Suprapubic skin (tissue), 3 donors: ENCODE results near the gene ACSL6.

Source experiments
- CTCF ChIP-seq, 2 donors: fragments of 200-600 bp in 1 of 2; fragments of 450-650 bp in 1 of 2; sonication (generic) in 1 of 2; IDR thresholded peaks; one replicate each; pipeline ENCODE4 v1.5.1; 2016 to 2019; ENCODE audit warnings: antibody characterized with exemption in 2 of 2, mild to moderate bottlenecking in 1 of 2, moderate library complexity in 1 of 2
- POLR2A ChIP-seq, 2 donors: fragments of 450-650 bp; IDR thresholded peaks; one replicate each; pipeline ENCODE4 v1.6.1; 2017; ENCODE audit warnings: antibody characterized with exemption in 2 of 2, mild to moderate bottlenecking in 2 of 2, moderate library complexity in 2 of 2

GRCh38 chr5:131950706-131951105, 60.8 kb downstream of the ACSL6 start:
- TF ChIP-seq CTCF (IDR thresholded peaks at IDR 0.05) (no peak), POLR2A (IDR thresholded peaks at IDR 0.05) (no peak)
